ENCODE data around the gene JAG2.

DNA sequence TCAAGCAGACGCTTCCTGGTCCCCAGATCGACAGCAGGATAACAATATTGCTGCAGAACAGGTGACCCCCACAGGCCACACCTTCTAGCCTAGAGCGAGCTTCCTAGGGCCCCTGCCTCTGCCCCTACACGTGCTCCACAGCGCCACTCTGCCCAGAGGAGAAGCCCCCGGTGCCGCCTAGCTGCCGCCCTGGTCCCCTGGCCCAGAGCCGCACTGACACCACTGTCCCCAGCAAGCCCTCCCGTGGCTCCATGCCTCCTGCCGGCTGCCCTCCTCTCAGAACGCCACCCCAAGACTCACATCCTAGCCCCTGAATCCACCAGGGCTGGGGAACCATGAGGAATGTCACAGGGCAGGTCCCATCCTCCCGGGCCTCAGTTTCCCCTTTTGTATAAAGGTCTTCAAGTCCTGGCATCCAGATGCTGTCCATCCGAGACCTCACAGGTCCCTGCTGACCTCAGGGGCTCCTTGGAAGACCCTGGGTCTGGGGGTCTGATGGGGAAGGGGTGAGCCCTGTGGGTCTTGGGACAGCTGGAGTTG, 31.0 kb downstream of the JAG2 start:
- TF ChIP-seq, protein P1, sequence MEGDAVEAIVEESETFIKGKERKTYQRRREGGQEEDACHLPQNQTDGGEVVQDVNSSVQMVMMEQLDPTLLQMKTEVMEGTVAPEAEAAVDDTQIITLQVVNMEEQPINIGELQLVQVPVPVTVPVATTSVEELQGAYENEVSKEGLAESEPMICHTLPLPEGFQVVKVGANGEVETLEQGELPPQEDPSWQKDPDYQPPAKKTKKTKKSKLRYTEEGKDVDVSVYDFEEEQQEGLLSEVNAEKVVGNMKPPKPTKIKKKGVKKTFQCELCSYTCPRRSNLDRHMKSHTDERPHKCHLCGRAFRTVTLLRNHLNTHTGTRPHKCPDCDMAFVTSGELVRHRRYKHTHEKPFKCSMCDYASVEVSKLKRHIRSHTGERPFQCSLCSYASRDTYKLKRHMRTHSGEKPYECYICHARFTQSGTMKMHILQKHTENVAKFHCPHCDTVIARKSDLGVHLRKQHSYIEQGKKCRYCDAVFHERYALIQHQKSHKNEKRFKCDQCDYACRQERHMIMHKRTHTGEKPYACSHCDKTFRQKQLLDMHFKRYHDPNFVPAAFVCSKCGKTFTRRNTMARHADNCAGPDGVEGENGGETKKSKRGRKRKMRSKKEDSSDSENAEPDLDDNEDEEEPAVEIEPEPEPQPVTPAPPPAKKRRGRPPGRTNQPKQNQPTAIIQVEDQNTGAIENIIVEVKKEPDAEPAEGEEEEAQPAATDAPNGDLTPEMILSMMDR (IDR thresholded peaks at IDR 0.05) = no peak
- TF ChIP-seq POLR2AphosphoS5 (IDR thresholded peaks at IDR 0.05; ENCODE audit: low read depth, low read length) = no peak
- TF ChIP-seq SIN3A (IDR thresholded peaks at IDR 0.05; ENCODE audit: borderline replicate concordance, insufficient read depth, low read depth, low read length) = no peak
- TF ChIP-seq, protein P2, sequence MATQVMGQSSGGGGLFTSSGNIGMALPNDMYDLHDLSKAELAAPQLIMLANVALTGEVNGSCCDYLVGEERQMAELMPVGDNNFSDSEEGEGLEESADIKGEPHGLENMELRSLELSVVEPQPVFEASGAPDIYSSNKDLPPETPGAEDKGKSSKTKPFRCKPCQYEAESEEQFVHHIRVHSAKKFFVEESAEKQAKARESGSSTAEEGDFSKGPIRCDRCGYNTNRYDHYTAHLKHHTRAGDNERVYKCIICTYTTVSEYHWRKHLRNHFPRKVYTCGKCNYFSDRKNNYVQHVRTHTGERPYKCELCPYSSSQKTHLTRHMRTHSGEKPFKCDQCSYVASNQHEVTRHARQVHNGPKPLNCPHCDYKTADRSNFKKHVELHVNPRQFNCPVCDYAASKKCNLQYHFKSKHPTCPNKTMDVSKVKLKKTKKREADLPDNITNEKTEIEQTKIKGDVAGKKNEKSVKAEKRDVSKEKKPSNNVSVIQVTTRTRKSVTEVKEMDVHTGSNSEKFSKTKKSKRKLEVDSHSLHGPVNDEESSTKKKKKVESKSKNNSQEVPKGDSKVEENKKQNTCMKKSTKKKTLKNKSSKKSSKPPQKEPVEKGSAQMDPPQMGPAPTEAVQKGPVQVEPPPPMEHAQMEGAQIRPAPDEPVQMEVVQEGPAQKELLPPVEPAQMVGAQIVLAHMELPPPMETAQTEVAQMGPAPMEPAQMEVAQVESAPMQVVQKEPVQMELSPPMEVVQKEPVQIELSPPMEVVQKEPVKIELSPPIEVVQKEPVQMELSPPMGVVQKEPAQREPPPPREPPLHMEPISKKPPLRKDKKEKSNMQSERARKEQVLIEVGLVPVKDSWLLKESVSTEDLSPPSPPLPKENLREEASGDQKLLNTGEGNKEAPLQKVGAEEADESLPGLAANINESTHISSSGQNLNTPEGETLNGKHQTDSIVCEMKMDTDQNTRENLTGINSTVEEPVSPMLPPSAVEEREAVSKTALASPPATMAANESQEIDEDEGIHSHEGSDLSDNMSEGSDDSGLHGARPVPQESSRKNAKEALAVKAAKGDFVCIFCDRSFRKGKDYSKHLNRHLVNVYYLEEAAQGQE (IDR thresholded peaks at IDR 0.05; ENCODE audit: insufficient read depth in 1 of 2, low read depth in 2 of 2, low read length in 1 of 2) = no peak
- no peak for TF ChIP-seq TCF7L2 (IDR thresholded peaks at IDR 0.05; ENCODE audit: low read depth, low read length)

Measured in Panc1 (cell line).